Activated CD4-positive, alpha-beta T cell treated with anti-CD3 and anti-CD28 coated beads for 48 hours (primary cell): ENCODE measurements around the gene WBP11.
A peak's percentile ranks its signal among the peaks of the same experiment; 100 is the strongest.

Experiments
- DNase-seq: peaks from one replicate; pipeline ENCODE4 v3.0.0-alpha.2; 2020

WBP11 gene

GRCh38 chr12:14824012-14824634 lies 20.8 kb upstream of the WBP11 start:
- DNase-seq = no peak

- DNase-seq = no peak
Measured at GRCh38 chr12:14814014-14814413, 10.7 kb upstream of the WBP11 start, which contains the start of gene SMCO3. TSS of gene SMCO3 (minus strand) at chr12:14814182. CDS start at chr12:14806680, 7,502 bp downstream.

GRCh38 chr12:14811486-14811885 lies 8.2 kb upstream of the WBP11 start:
- DNase-seq = no peak

- no peak for DNase-seq
Measured at GRCh38 chr12:14810953-14811483, 7.7 kb upstream of the WBP11 start.

GRCh38 chr12:14810167-14810952 lies 7.1 kb upstream of the WBP11 start:
- DNase-seq = no peak

- no peak for DNase-seq
Measured at GRCh38 chr12:14803830-14804160, 517 bp upstream of the WBP11 start.

GRCh38 chr12:14802721-14803010 lies 612 bp downstream of the WBP11 start:
- no peak for DNase-seq

- no peak for DNase-seq
Measured at GRCh38 chr12:14802247-14802646, 1.0 kb downstream of the WBP11 start.

- no peak for DNase-seq
Measured at GRCh38 chr12:14795028-14795448, 8.2 kb downstream of the WBP11 start.

GRCh38 chr12:14785568-14785967 lies 17.7 kb downstream of the WBP11 start:
- no peak for DNase-seq

- no peak for DNase-seq
Measured at GRCh38 chr12:14784471-14784870, 18.8 kb downstream of the WBP11 start.

- DNase-seq = no peak
Measured at GRCh38 chr12:14782756-14783155, 20.5 kb downstream of the WBP11 start.

GRCh38 chr12:14781563-14781962 lies 21.7 kb downstream of the WBP11 start:
- DNase-seq = no peak

- DNase-seq = no peak
Measured at GRCh38 chr12:14780859-14781258, 22.4 kb downstream of the WBP11 start.

GRCh38 chr12:14779834-14780233 lies 23.4 kb downstream of the WBP11 start:
- DNase-seq = no peak

GRCh38 chr12:14777271-14777670 lies 26.0 kb downstream of the WBP11 start:
- no peak for DNase-seq

- no peak for DNase-seq
Measured at GRCh38 chr12:14776236-14776961, 26.9 kb downstream of the WBP11 start.

GRCh38 chr12:14775636-14775980 lies 27.7 kb downstream of the WBP11 start:
- DNase-seq = no peak

GRCh38 chr12:14774906-14775635 lies 28.2 kb downstream of the WBP11 start:
- peak; percentile 28 for DNase-seq

- peak; percentile 93 for DNase-seq
Measured at GRCh38 chr12:14774074-14774905, 29.0 kb downstream of the WBP11 start.

- DNase-seq = no peak
Measured at GRCh38 chr12:14773685-14774073, 29.6 kb downstream of the WBP11 start.

- no peak for DNase-seq
Measured at GRCh38 chr12:14772946-14773345, 30.3 kb downstream of the WBP11 start.
